HT1080 (cell line): ENCODE results near the gene NSRP1. TPM values are rescaled to one million over a fixed set of nuclear protein-coding genes. Genes with fewer than 3 reads are reported as not detected.
"Not testable (repeated sequence)": the region's sequence is repeated elsewhere in the genome, so short reads cannot be mapped to it uniquely, and the experiment has no call there.

Experiments used
- DNase-seq: peaks from one replicate; pipeline ENCODE4 v3.0.0-alpha.2; 2015; ENCODE audit warnings: low read depth
- total RNA-seq: library from RNA; depleted of rRNA; stranded (reverse); fragments of >200 nt; shearing (Covaris generic); gene quantifications from 2 replicates; pipeline ENCODE4 v1.2.3, GENCODE V29; 2014

NSRP1 gene
- total RNA-seq, 1 experiment from 2014 or later: 14.1 TPM

- DNase-seq: not testable (repeated sequence)
Measured at GRCh38 chr17:30118635-30119034, 2.0 kb downstream of the NSRP1 start.

GRCh38 chr17:30124273-30124796 is 7.7 kb downstream of the NSRP1 start:
- DNase-seq: no peak

- no peak for DNase-seq
Measured at GRCh38 chr17:30130121-30130520, 13.5 kb downstream of the NSRP1 start.

- DNase-seq: no peak
Measured at GRCh38 chr17:30132615-30133014, 16.0 kb downstream of the NSRP1 start.

- no peak for DNase-seq
Measured at GRCh38 chr17:30133197-30133596, 16.6 kb downstream of the NSRP1 start.

GRCh38 chr17:30134551-30134950 is 17.9 kb downstream of the NSRP1 start:
- no peak for DNase-seq

- DNase-seq: no peak
Measured at GRCh38 chr17:30137158-30137557, 20.5 kb downstream of the NSRP1 start.

- not testable (repeated sequence) for DNase-seq
Measured at GRCh38 chr17:30147860-30148259, 31.2 kb downstream of the NSRP1 start.

GRCh38 chr17:30148376-30148775 is 31.8 kb downstream of the NSRP1 start:
- DNase-seq: no peak

GRCh38 chr17:30151471-30151870 is 34.9 kb downstream of the NSRP1 start:
- DNase-seq: no peak

GRCh38 chr17:30153463-30153862 is 36.8 kb downstream of the NSRP1 start:
- DNase-seq: no peak

- DNase-seq: no peak
Measured at GRCh38 chr17:30155389-30155788, 38.8 kb downstream of the NSRP1 start.

GRCh38 chr17:30158896-30159625 is 42.4 kb downstream of the NSRP1 start:
- no peak for DNase-seq

- DNase-seq: no peak
Measured at GRCh38 chr17:30160419-30161172, 44.0 kb downstream of the NSRP1 start.

GRCh38 chr17:30161601-30162000 is 45.0 kb downstream of the NSRP1 start:
- DNase-seq: no peak

GRCh38 chr17:30164531-30164930 is 47.9 kb downstream of the NSRP1 start:
- DNase-seq: no peak

GRCh38 chr17:30165147-30165546 is 48.5 kb downstream of the NSRP1 start:
- no peak for DNase-seq

GRCh38 chr17:30165960-30166359 is 49.3 kb downstream of the NSRP1 start:
- DNase-seq: no peak

- DNase-seq: no peak
Measured at GRCh38 chr17:30170415-30170987, 53.9 kb downstream of the NSRP1 start.

GRCh38 chr17:30172560-30172959 is 55.9 kb downstream of the NSRP1 start:
- DNase-seq: no peak

- no peak for DNase-seq
Measured at GRCh38 chr17:30173649-30174048, 57.0 kb downstream of the NSRP1 start.

GRCh38 chr17:30174556-30174955 is 57.9 kb downstream of the NSRP1 start:
- no peak for DNase-seq
